Suprapubic skin (tissue), 4 donors: ENCODE measurements around the gene CNOT4. TPM values are rescaled to one million over a fixed set of nuclear protein-coding genes. Genes with fewer than 3 reads are reported as not detected.
A peak's percentile ranks its signal among the peaks of the same experiment; 100 is the strongest.

Source experiments
- DNase-seq, 2 donors: peaks; one replicate each; pipeline ENCODE4 v3.0.0-alpha.2; 2019; ENCODE audit warnings: low spot score in 2 of 2
- H3K27ac ChIP-seq: fragments of 200-600 bp; sonication (generic); one replicate; pipeline ENCODE4 v1.5.1; 2019
- H3K27me3 ChIP-seq: fragments of 200-600 bp; sonication (generic); one replicate; pipeline ENCODE4 v1.5.1; 2019
- H3K36me3 ChIP-seq: fragments of 200-600 bp; sonication (generic); one replicate; pipeline ENCODE4 v1.5.1; 2019
- H3K4me1 ChIP-seq: fragments of 200-600 bp; sonication (generic); one replicate; pipeline ENCODE4 v1.5.1; 2019
- H3K4me3 ChIP-seq: fragments of 200-600 bp; sonication (generic); one replicate; pipeline ENCODE4 v1.5.1; 2019; ENCODE audit warnings: mild to moderate bottlenecking
- H3K9me3 ChIP-seq: fragments of 200-600 bp; sonication (generic); one replicate; pipeline ENCODE4 v1.5.1; 2019
- EP300 ChIP-seq: sonication (generic); formaldehyde crosslinking; IDR thresholded peaks from one replicate; pipeline ENCODE4 v1.6.1; 2017; ENCODE audit warnings: antibody characterized with exemption
- POLR2A ChIP-seq, 2 donors: fragments of 450-650 bp; IDR thresholded peaks; one replicate each; pipeline ENCODE4 v1.6.1; 2017; ENCODE audit warnings: antibody characterized with exemption in 2 of 2, mild to moderate bottlenecking in 2 of 2, moderate library complexity in 2 of 2
- POLR2AphosphoS5 ChIP-seq, 3 donors: sonication (generic); formaldehyde crosslinking; IDR thresholded peaks; one replicate each; pipeline ENCODE4 v1.6.1; 2017; ENCODE audit warnings: antibody characterized with exemption in 3 of 3
- WGBS: methylation state at CpG from one replicate; pipeline ENCODE4 v1.1.5; 2018; 5-methylcytosine and 5-hydroxymethylcytosine counted together
- total RNA-seq, 4 donors: library from RNA; depleted of rRNA; stranded (reverse); fragments of >200 nt; gene quantifications; one replicate each; pipeline ENCODE4 v1.1.0, GENCODE V29; 2016
- TF ChIP-seq, protein P1 (sequence below), 2 donors: fragments of 200-600 bp in 1 of 2; fragments of 450-650 bp in 1 of 2; sonication (generic) in 1 of 2; IDR thresholded peaks; one replicate each; pipeline ENCODE4 v1.5.1; 2016 to 2019; ENCODE audit warnings: antibody characterized with exemption in 2 of 2, mild to moderate bottlenecking in 1 of 2, moderate library complexity in 1 of 2

Gene CNOT4, protein sequence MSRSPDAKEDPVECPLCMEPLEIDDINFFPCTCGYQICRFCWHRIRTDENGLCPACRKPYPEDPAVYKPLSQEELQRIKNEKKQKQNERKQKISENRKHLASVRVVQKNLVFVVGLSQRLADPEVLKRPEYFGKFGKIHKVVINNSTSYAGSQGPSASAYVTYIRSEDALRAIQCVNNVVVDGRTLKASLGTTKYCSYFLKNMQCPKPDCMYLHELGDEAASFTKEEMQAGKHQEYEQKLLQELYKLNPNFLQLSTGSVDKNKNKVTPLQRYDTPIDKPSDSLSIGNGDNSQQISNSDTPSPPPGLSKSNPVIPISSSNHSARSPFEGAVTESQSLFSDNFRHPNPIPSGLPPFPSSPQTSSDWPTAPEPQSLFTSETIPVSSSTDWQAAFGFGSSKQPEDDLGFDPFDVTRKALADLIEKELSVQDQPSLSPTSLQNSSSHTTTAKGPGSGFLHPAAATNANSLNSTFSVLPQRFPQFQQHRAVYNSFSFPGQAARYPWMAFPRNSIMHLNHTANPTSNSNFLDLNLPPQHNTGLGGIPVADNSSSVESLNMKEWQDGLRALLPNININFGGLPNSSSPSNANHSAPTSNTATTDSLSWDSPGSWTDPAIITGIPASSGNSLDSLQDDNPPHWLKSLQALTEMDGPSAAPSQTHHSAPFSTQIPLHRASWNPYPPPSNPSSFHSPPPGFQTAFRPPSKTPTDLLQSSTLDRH
- total RNA-seq, result 10 to 100 TPM; 17.2 to 32.3 (median 22.6) TPM

DNA sequence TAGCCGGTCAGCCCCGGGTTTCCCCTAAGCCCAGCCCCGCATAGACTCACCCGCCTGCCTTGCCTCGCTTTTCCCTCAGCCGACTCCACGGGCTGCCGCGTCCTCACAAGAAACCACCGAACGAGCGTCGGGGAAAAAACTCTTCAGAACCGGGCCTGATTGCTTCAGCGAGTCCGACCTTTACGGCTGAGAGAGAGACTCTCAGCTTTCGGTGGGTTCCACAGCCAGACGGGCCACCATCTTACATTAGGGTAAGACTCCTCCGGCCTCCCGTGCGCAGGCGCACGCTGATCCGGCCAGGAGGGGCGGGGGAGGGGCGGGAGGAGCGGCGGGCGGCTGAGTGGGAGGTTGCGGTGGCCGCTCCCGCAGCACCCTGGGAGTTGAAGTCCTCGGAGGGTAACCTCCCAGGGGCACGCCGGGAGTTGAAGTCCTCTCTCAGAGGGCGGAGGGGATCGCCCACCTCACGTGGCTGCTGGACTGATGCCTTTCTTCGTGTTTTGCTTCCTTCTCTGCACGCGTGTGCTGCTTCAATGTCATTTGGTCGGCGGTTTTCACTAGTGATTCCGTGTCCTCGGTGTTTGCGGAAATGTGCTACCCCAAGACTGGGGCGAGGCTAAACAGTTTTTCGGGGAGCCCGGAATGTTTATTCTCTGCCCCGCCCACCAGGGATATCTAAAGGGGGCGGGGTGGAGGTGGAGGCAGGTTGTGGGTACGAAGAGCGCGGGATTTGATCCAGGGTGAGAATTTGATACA, at the start of gene CNOT4:
Gene CNOT4, minus strand, starts transcription at position 264 of the 753 bp plus-strand sequence. CDS start 71,771 bp downstream, outside the sequence.
- Histone ChIP-seq H3K27me3 (no peaks in the 10 kb centered on the region), H3K36me3 (no peaks in the 10 kb centered on the region), H3K4me3 (peak within 1 kb of the TSS; percentile 89), H3K27ac (peak within 1 kb of the TSS; percentile 97), H3K4me1 (peaks cover 27% of the 10 kb centered on the region), H3K9me3 (no peaks in the 10 kb centered on the region)
- under 1% methylated on average over 18 of the region's 55 CpGs for WGBS
- TF ChIP-seq, protein P1, sequence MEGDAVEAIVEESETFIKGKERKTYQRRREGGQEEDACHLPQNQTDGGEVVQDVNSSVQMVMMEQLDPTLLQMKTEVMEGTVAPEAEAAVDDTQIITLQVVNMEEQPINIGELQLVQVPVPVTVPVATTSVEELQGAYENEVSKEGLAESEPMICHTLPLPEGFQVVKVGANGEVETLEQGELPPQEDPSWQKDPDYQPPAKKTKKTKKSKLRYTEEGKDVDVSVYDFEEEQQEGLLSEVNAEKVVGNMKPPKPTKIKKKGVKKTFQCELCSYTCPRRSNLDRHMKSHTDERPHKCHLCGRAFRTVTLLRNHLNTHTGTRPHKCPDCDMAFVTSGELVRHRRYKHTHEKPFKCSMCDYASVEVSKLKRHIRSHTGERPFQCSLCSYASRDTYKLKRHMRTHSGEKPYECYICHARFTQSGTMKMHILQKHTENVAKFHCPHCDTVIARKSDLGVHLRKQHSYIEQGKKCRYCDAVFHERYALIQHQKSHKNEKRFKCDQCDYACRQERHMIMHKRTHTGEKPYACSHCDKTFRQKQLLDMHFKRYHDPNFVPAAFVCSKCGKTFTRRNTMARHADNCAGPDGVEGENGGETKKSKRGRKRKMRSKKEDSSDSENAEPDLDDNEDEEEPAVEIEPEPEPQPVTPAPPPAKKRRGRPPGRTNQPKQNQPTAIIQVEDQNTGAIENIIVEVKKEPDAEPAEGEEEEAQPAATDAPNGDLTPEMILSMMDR (IDR thresholded peaks at IDR 0.05), result no peak
- peak; percentile 6 to 58 (median 40) for TF ChIP-seq POLR2AphosphoS5 (IDR thresholded peaks at IDR 0.05)
- peak in 1 of 2 donors; percentile 75 for TF ChIP-seq POLR2A (IDR thresholded peaks at IDR 0.05)
- peak; percentile 96 to 98 for DNase-seq

DNA sequence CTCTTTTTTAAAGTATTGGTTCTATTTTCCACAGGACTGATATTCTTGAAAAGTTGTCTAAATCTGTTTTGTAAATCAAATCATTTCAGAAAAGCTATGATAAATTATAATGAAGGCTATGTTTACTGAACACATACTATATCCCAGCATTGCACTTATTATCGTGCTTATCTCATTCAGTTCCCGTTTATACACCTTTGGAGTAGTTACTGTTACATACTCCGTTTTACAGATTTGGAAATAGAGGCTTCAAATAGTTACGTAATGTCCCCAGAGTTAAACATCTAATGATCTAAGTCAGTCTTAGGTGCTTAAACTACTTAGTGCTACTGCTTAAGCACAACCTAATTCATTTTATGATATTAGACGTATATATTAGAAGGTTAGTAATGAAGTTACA, 49.0 kb upstream of the CNOT4 start:
- 56% methylated on average over 5 of the region's 5 CpGs for WGBS
- DNase-seq, result no peak
- no peaks in the 10 kb centered on the region for H3K36me3 ChIP-seq
- TF ChIP-seq EP300 (no peak), POLR2AphosphoS5 (IDR thresholded peaks at IDR 0.05) (no peak), POLR2A (IDR thresholded peaks at IDR 0.05) (no peak)
- TF ChIP-seq, protein P1 (IDR thresholded peaks at IDR 0.05), result no peak
- H3K4me3 ChIP-seq, result peak overlapping the region; percentile 73
- peak overlapping the region; percentile 95 for H3K27ac ChIP-seq
- H3K9me3 ChIP-seq, result no peaks in the 10 kb centered on the region
- H3K4me1 ChIP-seq, result peaks cover 23% of the 10 kb centered on the region
- H3K27me3 ChIP-seq, result no peaks in the 10 kb centered on the region

DNA sequence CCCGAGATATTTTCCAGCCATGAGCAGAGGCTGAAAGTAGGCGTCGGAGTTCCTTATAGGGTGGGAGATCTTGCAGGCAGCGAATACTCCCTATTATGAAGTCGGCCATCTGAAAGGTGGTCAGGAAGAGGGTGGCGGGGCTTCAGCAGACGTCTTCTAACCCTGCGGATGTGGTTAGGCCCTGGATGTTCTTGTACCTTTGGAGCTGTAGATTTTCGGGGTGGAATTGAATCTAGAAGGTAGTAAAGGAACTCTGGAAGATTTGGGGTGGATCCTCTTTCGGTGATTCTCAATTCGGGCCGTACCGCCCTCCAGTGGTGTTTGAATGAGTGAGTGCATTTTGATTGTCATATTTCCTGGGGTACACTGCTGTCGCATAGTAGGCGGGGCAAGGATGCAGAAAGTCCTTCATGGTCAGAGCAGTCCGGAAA, 48.5 kb upstream of the CNOT4 start:
- H3K9me3 ChIP-seq, result no peaks in the 10 kb centered on the region
- TF ChIP-seq POLR2A (IDR thresholded peaks at IDR 0.05), result no peak
- TF ChIP-seq POLR2AphosphoS5 (IDR thresholded peaks at IDR 0.05), result no peak
- TF ChIP-seq EP300, result no peak
- TF ChIP-seq, protein P1 (IDR thresholded peaks at IDR 0.05), result peak in 1 of 2 donors; percentile 54
- H3K27me3 ChIP-seq, result no peaks in the 10 kb centered on the region
- no peaks in the 10 kb centered on the region for H3K36me3 ChIP-seq
- peak overlapping the region; percentile 73 for H3K4me3 ChIP-seq
- peak overlapping the region; percentile 95 for H3K27ac ChIP-seq
- under 1% methylated on average over 16 of the region's 16 CpGs for WGBS
- peaks cover 23% of the 10 kb centered on the region for H3K4me1 ChIP-seq
- DNase-seq, result peak in 1 of 2 donors; percentile 68

DNA sequence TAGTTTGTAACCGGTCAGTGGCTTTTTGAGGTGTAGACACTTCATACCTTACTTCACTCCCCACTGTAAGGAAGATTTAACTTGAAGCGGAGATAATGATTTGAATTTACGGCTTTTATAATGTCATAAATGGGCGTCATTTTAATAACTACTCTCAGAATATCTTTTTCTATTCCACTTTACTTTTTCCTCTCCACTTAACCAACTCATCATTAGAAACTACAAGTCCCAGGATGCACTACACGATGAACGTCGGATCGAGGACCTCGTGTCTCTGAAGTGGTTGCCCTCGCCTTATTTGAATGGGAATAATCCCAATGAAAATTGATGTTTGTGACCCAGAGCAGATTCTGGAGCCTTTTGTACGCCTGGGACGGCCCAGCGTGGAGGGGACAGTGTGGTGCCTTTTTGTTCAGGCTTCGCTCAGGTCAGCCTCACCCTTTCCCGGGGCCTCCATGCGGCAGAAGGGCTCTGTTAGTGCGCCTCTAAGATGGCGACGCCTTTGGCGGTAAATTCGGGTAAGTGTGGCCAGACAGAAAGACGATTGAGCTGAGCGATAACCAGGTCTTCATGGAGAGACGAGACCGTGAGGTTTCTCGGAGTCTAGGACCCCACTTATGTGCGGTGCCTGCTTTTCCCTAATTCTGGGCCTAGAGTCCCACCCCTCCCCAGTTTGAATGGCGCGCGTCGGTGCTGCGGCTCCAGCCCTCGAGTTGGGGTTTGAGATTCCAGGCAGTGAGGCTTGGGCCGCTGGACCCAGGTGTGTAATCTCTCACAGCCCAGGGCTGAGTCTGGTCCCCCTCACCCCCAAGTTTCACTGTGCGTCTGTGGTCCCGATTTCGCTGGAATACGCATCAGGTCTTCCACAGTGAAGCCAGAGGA, 47.8 kb upstream of the CNOT4 start, which contains the start of gene NUP205:
Gene NUP205, plus strand, starts transcription at position 463 of the 882 bp plus-strand sequence. Its CDS starts 28 bp downstream, at position 491.
- DNase-seq, result peak in 1 of 2 donors; percentile 73
- Histone ChIP-seq H3K9me3 (no peaks in the 10 kb centered on the region), H3K36me3 (no peaks in the 10 kb centered on the region), H3K4me3 (peak within 1 kb of the TSS; percentile 73), H3K27ac (peak within 1 kb of the TSS; percentile 95), H3K4me1 (peaks cover 23% of the 10 kb centered on the region), H3K27me3 (no peaks in the 10 kb centered on the region)
- TF ChIP-seq, protein P1 (IDR thresholded peaks at IDR 0.05), result no peak
- TF ChIP-seq POLR2A (IDR thresholded peaks at IDR 0.05), result peak in 1 of 2 donors; percentile 45
- TF ChIP-seq POLR2AphosphoS5 (IDR thresholded peaks at IDR 0.05), result peak in 1 of 3 donors; percentile 77
- 4% methylated on average over 27 of the region's 38 CpGs for WGBS
